CD8-positive, alpha-beta memory T cell (primary cell): ENCODE data around the gene COL19A1. TPM values are rescaled to one million over a fixed set of nuclear protein-coding genes. Genes with fewer than 3 reads are reported as not detected.

ENCODE experiments used
- CTCF ChIA-PET: fragments of 350-600 bp; sonication (Branson Sonifier 250); formaldehyde crosslinking; loops from one replicate; lab custom pipeline; 2021; ENCODE audit warnings: antibody characterized with exemption; lab: Charles Lee
- POLR2A ChIA-PET: fragments of 350-600 bp; sonication (Branson Sonifier 250); formaldehyde crosslinking; loops from one replicate; lab custom pipeline; 2021; ENCODE audit warnings: antibody characterized with exemption; lab: Charles Lee
- DNase-seq, 5 donors: peaks; one replicate each; pipeline versions ENCODE4 v3.0.0 to v3.0.0-alpha.2; 2020 to 2022; ENCODE audit warnings: mixed read lengths in 1 of 5
- H3K27ac ChIP-seq: one replicate; pipeline ENCODE4 v1.7.0; 2013; ENCODE audit warnings: low read depth, mild to moderate bottlenecking, low read length, moderate library complexity
- H3K27me3 ChIP-seq: 2 replicates; pipeline ENCODE4 v1.7.0; 2013; ENCODE audit warnings: low read length, mild to moderate bottlenecking; ENCODE audit not compliant: insufficient read depth, poor library complexity, severe bottlenecking
- H3K36me3 ChIP-seq: 2 replicates; pipeline ENCODE4 v1.7.0; 2013; ENCODE audit warnings: mild to moderate bottlenecking, low read length, moderate library complexity; ENCODE audit not compliant: insufficient read depth
- H3K4me1 ChIP-seq: 2 replicates; pipeline ENCODE4 v1.7.0; 2013; ENCODE audit warnings: mild to moderate bottlenecking, low read length, moderate library complexity; ENCODE audit not compliant: insufficient read depth
- H3K4me3 ChIP-seq: 2 replicates; pipeline ENCODE4 v1.7.0; 2013; ENCODE audit warnings: mild to moderate bottlenecking, low read length
- H3K9me3 ChIP-seq: 2 replicates; pipeline ENCODE4 v1.7.0; 2013; ENCODE audit warnings: mild to moderate bottlenecking, low read length
- H3K27ac Mint-ChIP-seq, 8 donors: one replicate each; pipeline ENCODE4 v1.8.0; 2020 to 2021; ENCODE audit warnings: mixed read lengths in 8 of 8, mild to moderate bottlenecking in 6 of 8, inconsistent platforms in 3 of 8, moderate library complexity in 3 of 8
- H3K27me3 Mint-ChIP-seq, 2 donors: one replicate each; pipeline ENCODE4 v1.8.0; 2020 to 2021; ENCODE audit warnings: mixed read lengths in 2 of 2, mild to moderate bottlenecking in 1 of 2, moderate library complexity in 1 of 2
- H3K36me3 Mint-ChIP-seq, 3 donors: one replicate each; pipeline ENCODE4 v1.8.0; 2020 to 2021; ENCODE audit warnings: mixed read lengths in 3 of 3, inconsistent platforms in 1 of 3, mild to moderate bottlenecking in 1 of 3
- H3K4me1 Mint-ChIP-seq, 3 donors: one replicate each; pipeline ENCODE4 v1.8.0; 2020 to 2021; ENCODE audit warnings: mixed read lengths in 3 of 3, inconsistent platforms in 1 of 3, mild to moderate bottlenecking in 1 of 3
- H3K4me3 Mint-ChIP-seq, 7 donors: one replicate each; pipeline ENCODE4 v1.8.0; 2020 to 2021; ENCODE audit warnings: mixed read lengths in 7 of 7, mild to moderate bottlenecking in 6 of 7, moderate library complexity in 4 of 7, inconsistent platforms in 2 of 7
- H3K9me3 Mint-ChIP-seq, 5 donors: one replicate each; pipeline ENCODE4 v1.8.0; 2020 to 2022; ENCODE audit warnings: mixed read lengths in 5 of 5, mild to moderate bottlenecking in 3 of 5, moderate library complexity in 2 of 5, inconsistent platforms in 1 of 5
- polyA plus RNA-seq: library from polyadenylated mRNA; unstranded; fragments of 300-500 nt; fragmentation: Illumina TruSeq; gene quantifications from one replicate; pipeline ENCODE4 v1.2.3, GENCODE V29; 2021
- total RNA-seq, 2 experiments: library from RNA; stranded (reverse); gene quantifications; one replicate each; pipeline ENCODE4 v1.2.3, GENCODE V29; 2021

The COL19A1 gene
- total and polyA plus RNA-seq, 3 experiments from 2014 or later: 0.07 to 0.33 TPM; not detected in 1

DNA sequence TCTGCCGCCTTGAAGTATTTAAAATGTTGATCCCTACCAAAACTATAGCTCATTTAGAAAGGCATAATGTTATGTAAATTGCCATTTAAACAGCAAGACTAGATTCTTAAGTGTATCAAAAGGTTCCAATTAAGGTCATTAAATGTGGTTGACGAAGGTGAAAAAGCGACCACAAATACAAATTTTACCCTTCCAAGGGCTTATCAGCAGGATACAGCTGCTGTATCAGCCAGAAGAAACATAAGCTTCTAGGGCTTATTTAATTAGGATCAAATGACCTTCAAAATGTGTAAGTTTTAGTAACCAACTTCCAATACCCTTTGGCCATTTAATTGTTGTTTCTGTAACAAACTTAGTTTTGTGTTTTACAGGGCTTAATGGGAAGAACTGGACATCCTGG, 296.6 kb downstream of the COL19A1 start:
- Histone ChIP-seq H3K9me3 (no peaks in the 10 kb centered on the region), H3K27ac (no peak overlapping the region), H3K4me1 (no peaks in the 10 kb centered on the region), H3K27me3 (no peaks in the 10 kb centered on the region), H3K36me3 (no peaks in the 10 kb centered on the region), H3K4me3 (no peak overlapping the region)
- Mint-ChIP-seq H3K4me1 (peaks cover 0 to 7% (median 7%) of the 10 kb centered on the region in 3 donors), H3K9me3 (no peaks in the 10 kb centered on the region), H3K27ac (no peak overlapping the region), H3K27me3 (peaks cover 10 to 19% of the 10 kb centered on the region in 2 donors), H3K36me3 (no peaks in the 10 kb centered on the region), H3K4me3 (no peak overlapping the region)
- ChIA-PET POLR2A (no interaction called here), CTCF (no interaction called here)
- no peak for DNase-seq

DNA sequence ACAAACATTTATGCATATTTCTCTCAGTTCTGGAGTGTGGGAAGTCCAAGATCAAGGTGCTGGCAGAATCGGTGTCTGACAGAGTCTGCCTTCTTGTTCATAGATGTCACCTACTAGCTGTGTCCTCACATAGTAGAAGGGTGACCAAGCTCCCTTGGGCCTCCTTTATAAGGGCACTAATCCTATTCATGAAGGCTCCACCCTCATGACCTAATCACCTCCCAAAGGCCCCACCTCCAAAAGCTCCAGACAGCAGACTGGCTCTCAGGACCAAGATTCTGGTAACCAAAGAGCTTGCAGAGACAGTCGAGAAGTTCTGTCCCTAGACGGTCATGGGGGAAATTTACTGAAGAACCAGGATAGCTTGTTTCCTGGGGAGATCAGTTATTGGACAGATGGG, 297.4 kb downstream of the COL19A1 start:
- no peaks in the 10 kb centered on the region for H3K4me1 ChIP-seq
- H3K27ac ChIP-seq: no peak overlapping the region
- no peaks in the 10 kb centered on the region for H3K9me3 ChIP-seq
- Mint-ChIP-seq H3K4me3 (no peak overlapping the region), H3K9me3 (no peaks in the 10 kb centered on the region), H3K36me3 (no peaks in the 10 kb centered on the region), H3K27ac (no peak overlapping the region), H3K4me1 (peaks cover 0 to 7% (median 7%) of the 10 kb centered on the region in 3 donors), H3K27me3 (peaks cover 7 to 21% of the 10 kb centered on the region in 2 donors)
- CTCF ChIA-PET: no interaction called here
- H3K27me3 ChIP-seq: no peaks in the 10 kb centered on the region
- POLR2A ChIA-PET: no interaction called here
- no peak overlapping the region for H3K4me3 ChIP-seq
- no peaks in the 10 kb centered on the region for H3K36me3 ChIP-seq
- no peak for DNase-seq

DNA sequence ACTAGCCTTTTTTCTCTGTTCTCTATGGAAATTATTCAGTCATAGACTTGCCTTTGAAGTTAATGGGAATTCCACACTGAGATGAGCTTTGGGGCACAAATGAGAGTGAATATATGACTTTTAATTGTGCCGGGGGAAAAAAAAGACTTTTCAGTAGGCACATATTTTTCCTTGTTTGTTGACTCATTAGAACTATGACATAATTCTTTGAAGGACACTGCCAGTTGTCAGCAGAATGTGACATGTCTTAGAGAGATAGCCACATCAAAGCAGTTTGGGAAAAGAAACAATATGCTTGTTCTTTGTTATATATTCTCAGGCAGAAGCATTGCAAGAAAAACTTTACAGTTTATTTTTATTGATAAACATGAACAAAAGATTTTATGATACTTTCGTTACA, 298.2 kb downstream of the COL19A1 start:
- H3K36me3 ChIP-seq: no peaks in the 10 kb centered on the region
- Mint-ChIP-seq H3K4me3 (no peak overlapping the region), H3K27ac (no peak overlapping the region), H3K27me3 (peaks cover 8 to 24% of the 10 kb centered on the region in 2 donors), H3K9me3 (no peaks in the 10 kb centered on the region), H3K4me1 (peaks cover 0 to 7% (median 7%) of the 10 kb centered on the region in 3 donors), H3K36me3 (no peaks in the 10 kb centered on the region)
- ChIA-PET POLR2A (no interaction called here), CTCF (no interaction called here)
- H3K9me3 ChIP-seq: no peaks in the 10 kb centered on the region
- no peaks in the 10 kb centered on the region for H3K4me1 ChIP-seq
- no peak overlapping the region for H3K27ac ChIP-seq
- no peaks in the 10 kb centered on the region for H3K27me3 ChIP-seq
- DNase-seq: no peak
- H3K4me3 ChIP-seq: no peak overlapping the region

DNA sequence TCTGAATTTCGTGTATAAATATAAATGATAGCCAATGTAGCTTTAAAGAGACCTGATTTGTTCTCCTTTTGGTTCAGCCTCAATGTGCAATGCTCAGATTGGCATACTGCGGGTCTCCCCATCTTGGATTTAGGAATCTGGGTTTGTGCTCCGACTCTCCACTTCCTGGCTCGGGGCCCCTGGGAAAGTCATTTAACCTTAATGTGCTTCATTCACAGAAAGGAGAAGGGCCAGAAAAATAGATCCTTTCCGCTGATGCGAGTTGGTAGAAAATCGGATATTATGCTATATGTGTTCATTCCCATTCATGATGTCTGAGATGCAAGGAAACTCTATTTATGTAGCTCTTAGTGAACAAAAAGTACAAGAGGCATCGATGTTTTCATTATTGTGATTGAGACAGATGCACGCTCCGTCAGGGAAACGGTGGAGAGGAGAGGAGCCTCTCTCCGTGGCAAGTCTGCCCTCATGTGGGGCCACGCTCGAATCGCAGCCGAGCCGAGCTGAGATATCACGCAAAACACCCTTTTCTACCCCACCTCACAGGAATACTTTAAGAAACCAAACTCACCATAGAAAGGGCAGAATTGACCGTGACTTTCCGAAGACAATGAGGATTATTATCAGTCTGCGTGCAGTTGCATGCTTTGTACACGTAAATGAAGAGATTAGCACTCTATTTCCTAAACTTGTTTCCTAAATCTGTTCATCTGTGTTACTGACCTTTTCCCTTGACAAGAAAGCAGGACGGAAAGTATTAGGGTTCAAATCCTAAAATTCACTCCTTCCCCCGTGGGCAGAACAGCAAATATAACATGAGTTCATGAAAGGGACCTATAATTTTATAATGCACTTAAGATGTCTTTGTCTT, 300.0 kb downstream of the COL19A1 start:
- Histone ChIP-seq H3K4me1 (no peaks in the 10 kb centered on the region), H3K27ac (no peak overlapping the region), H3K9me3 (no peaks in the 10 kb centered on the region), H3K36me3 (no peaks in the 10 kb centered on the region), H3K4me3 (no peak overlapping the region), H3K27me3 (no peaks in the 10 kb centered on the region)
- peak overlapping the region in 1 of 7 donors; percentile 15 for H3K4me3 Mint-ChIP-seq
- H3K9me3 Mint-ChIP-seq: no peaks in the 10 kb centered on the region
- ChIA-PET POLR2A (no interaction called here), CTCF (no interaction called here)
- H3K27ac Mint-ChIP-seq: no peak overlapping the region
- peak in 1 of 5 donors; percentile 45 for DNase-seq
- peaks cover 0 to 7% (median 7%) of the 10 kb centered on the region in 3 donors for H3K4me1 Mint-ChIP-seq
- H3K36me3 Mint-ChIP-seq: no peaks in the 10 kb centered on the region
- peaks cover 8 to 30% of the 10 kb centered on the region in 2 donors for H3K27me3 Mint-ChIP-seq

DNA sequence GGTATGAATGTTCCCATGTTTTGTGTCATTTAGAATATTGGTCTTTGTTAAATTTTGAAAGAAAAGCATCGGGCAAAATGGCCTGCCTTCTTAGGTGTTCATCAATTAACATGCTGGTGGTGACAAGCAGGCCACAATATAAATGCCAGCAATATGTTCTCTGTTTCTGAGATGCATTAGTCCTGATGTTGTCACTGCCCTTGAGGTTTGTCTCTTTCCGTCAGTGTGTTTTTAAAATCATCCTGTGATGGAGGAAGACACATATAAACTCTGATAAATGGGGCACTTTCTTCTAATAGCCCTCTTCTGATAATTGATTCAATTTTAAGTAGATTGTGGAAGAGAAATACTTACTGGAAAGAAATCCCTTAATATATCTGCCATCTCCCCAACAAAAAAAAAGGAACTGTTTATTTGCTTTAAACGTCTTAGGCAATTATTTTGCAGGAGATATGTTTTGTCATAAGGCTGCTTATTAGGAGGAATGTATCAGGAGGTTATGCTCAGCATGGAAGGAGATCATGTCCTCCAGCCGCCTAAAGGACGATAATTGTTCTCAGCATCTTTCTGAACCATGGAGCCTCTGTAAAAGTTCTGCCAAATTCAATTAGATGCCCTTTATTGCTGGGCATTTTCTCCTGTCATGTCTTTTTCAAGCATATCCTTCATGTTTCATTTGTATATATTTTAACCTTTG, 302.5 kb downstream of the COL19A1 start:
- Mint-ChIP-seq H3K36me3 (no peaks in the 10 kb centered on the region), H3K27me3 (peaks cover 7 to 30% of the 10 kb centered on the region in 2 donors), H3K4me1 (peaks cover 0 to 7% (median 7%) of the 10 kb centered on the region in 3 donors), H3K9me3 (no peaks in the 10 kb centered on the region), H3K4me3 (no peak overlapping the region), H3K27ac (no peak overlapping the region)
- POLR2A ChIA-PET: no interaction called here
- no peak overlapping the region for H3K4me3 ChIP-seq
- H3K27ac ChIP-seq: no peak overlapping the region
- no peaks in the 10 kb centered on the region for H3K4me1 ChIP-seq
- CTCF ChIA-PET: no interaction called here
- H3K9me3 ChIP-seq: no peaks in the 10 kb centered on the region
- H3K27me3 ChIP-seq: no peaks in the 10 kb centered on the region
- no peaks in the 10 kb centered on the region for H3K36me3 ChIP-seq
- DNase-seq: no peak

DNA sequence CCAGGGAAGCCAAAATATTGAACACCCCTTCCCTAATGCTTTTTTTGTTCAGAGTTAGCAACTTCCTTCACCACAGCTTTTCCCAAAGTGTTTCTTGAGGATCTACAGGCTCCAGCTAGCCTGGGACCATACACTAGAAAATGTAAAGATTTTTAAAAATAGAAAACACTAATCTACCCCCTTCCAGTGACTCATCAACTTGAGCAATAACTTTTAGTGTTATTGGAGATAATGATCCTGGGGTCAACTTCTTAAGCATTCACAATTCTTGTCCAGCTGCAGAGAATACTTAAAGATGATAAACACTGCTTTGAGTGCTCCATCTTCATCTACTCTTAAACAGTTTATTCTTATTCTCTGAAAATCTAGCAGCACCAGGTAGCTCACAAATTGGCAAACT, 304.9 kb downstream of the COL19A1 start:
- no peak for DNase-seq
- no peaks in the 10 kb centered on the region for H3K9me3 ChIP-seq
- Mint-ChIP-seq H3K4me1 (peaks cover 0 to 4% (median 4%) of the 10 kb centered on the region in 3 donors), H3K9me3 (no peaks in the 10 kb centered on the region), H3K4me3 (no peak overlapping the region), H3K36me3 (no peaks in the 10 kb centered on the region), H3K27ac (no peak overlapping the region), H3K27me3 (peaks cover 7 to 21% of the 10 kb centered on the region in 2 donors)
- H3K27me3 ChIP-seq: no peaks in the 10 kb centered on the region
- ChIA-PET POLR2A (no interaction called here), CTCF (interaction anchor here (1.3 kb wide), 1 partner anchor 10 kb away, joined by 3 read pairs; no protein-coding TSS in a partner anchor)
- no peaks in the 10 kb centered on the region for H3K36me3 ChIP-seq
- no peak overlapping the region for H3K27ac ChIP-seq
- no peaks in the 10 kb centered on the region for H3K4me1 ChIP-seq
- H3K4me3 ChIP-seq: no peak overlapping the region

DNA sequence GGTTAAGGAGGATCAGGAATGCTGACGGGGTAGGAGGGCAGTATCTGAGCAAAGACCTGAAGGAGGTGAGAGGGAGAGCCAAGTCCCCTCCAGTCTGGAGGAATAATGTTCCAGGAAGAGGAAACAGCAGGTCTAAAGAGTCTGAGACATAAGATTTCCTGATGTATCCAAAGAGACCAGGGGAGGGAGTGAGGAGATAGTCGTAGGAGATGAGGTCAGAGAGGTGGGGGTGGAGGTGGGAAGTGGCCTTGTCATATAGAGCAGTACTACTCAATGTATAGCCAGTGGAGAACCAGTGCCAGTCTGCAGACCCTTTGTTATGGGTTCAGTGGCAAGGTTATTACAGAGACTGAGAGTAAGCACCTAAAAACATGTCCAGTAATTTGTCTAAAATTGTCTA, 305.9 kb downstream of the COL19A1 start:
- Histone ChIP-seq H3K4me1 (no peaks in the 10 kb centered on the region), H3K9me3 (no peaks in the 10 kb centered on the region), H3K36me3 (no peaks in the 10 kb centered on the region), H3K27me3 (no peaks in the 10 kb centered on the region), H3K4me3 (no peak overlapping the region), H3K27ac (no peak overlapping the region)
- peaks cover 3 to 11% of the 10 kb centered on the region in 2 donors for H3K27me3 Mint-ChIP-seq
- no peak for DNase-seq
- H3K36me3 Mint-ChIP-seq: no peaks in the 10 kb centered on the region
- ChIA-PET POLR2A (no interaction called here), CTCF (no interaction called here)
- H3K4me1 Mint-ChIP-seq: no peaks in the 10 kb centered on the region
- H3K9me3 Mint-ChIP-seq: no peaks in the 10 kb centered on the region
- H3K27ac Mint-ChIP-seq: no peak overlapping the region
- no peak overlapping the region for H3K4me3 Mint-ChIP-seq

DNA sequence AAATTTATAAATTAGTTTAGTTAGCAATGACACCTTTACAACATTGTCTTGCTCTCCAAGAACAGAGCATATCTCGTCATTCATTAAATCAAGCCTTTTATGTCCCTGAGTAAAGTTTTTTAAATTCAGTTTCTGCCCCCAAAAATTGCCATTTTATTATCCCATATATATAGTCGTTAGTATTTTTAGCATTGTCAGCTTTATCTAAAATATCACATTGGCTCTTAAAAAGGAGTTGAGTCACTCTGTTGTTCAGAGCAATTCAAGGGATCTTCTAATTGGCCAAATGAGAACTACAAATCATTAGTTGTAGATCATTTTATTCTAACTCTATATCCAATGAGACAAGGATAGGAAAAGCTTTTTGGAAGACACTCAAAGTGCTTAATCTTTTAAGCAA, 309.4 kb downstream of the COL19A1 start:
- Mint-ChIP-seq H3K27me3 (peaks cover 3 to 5% of the 10 kb centered on the region in 2 donors), H3K9me3 (no peaks in the 10 kb centered on the region), H3K4me3 (no peak overlapping the region), H3K4me1 (no peaks in the 10 kb centered on the region), H3K36me3 (no peaks in the 10 kb centered on the region), H3K27ac (no peak overlapping the region)
- no peaks in the 10 kb centered on the region for H3K9me3 ChIP-seq
- no peak overlapping the region for H3K27ac ChIP-seq
- ChIA-PET CTCF (no interaction called here), POLR2A (no interaction called here)
- no peaks in the 10 kb centered on the region for H3K4me1 ChIP-seq
- H3K4me3 ChIP-seq: no peak overlapping the region
- no peaks in the 10 kb centered on the region for H3K36me3 ChIP-seq
- no peak for DNase-seq
- no peaks in the 10 kb centered on the region for H3K27me3 ChIP-seq
